ENCODE measurements around the gene LRRC31. TPM values are rescaled to one million over a fixed set of nuclear protein-coding genes. Genes with fewer than 3 reads are reported as not detected.

LRRC31 gene
- total RNA-seq, 4 donors from 2014 or later: not detected

DNA sequence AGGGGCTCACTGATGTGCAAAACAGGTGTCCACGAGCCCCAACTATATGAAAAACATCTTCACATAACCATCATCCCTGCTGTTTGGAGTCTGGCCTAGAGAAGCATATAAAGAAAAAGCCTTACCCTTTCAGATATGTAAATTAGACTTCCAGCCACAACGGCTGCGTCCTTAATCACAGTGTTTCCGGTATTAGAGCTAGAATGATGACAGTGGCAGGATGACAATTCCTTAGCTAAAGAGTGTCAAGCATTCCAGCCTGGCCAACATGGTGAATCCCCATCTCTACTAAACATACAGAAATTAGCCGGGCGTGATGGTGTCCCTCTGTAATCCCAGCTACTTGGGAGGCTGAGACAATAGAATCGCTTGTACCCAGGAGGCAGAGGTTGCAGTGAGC, 22.2 kb upstream of the LRRC31 start:
- no peaks in the 10 kb centered on the region for H3K36me3 ChIP-seq
- intact Hi-C loops (cut with DNase I): no loop called here
- no peaks in the 10 kb centered on the region for H3K27me3 ChIP-seq
- TF ChIP-seq POLR2A (IDR thresholded peaks at IDR 0.05): no peak
- TF ChIP-seq, protein P1, sequence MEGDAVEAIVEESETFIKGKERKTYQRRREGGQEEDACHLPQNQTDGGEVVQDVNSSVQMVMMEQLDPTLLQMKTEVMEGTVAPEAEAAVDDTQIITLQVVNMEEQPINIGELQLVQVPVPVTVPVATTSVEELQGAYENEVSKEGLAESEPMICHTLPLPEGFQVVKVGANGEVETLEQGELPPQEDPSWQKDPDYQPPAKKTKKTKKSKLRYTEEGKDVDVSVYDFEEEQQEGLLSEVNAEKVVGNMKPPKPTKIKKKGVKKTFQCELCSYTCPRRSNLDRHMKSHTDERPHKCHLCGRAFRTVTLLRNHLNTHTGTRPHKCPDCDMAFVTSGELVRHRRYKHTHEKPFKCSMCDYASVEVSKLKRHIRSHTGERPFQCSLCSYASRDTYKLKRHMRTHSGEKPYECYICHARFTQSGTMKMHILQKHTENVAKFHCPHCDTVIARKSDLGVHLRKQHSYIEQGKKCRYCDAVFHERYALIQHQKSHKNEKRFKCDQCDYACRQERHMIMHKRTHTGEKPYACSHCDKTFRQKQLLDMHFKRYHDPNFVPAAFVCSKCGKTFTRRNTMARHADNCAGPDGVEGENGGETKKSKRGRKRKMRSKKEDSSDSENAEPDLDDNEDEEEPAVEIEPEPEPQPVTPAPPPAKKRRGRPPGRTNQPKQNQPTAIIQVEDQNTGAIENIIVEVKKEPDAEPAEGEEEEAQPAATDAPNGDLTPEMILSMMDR (IDR thresholded peaks at IDR 0.05): no peak
- peaks cover 3% of the 10 kb centered on the region in 2 donors for H3K4me1 ChIP-seq
- no peak overlapping the region for H3K4me3 ChIP-seq (replicated peaks in 1 of 3)
- H3K27ac ChIP-seq: no peak overlapping the region
- DNase-seq: no peak
- WGBS, 2 donors: 87 to 88% methylated on average over 7 of the region's 7 CpGs
- H3K9me3 ChIP-seq: no peaks in the 10 kb centered on the region

DNA sequence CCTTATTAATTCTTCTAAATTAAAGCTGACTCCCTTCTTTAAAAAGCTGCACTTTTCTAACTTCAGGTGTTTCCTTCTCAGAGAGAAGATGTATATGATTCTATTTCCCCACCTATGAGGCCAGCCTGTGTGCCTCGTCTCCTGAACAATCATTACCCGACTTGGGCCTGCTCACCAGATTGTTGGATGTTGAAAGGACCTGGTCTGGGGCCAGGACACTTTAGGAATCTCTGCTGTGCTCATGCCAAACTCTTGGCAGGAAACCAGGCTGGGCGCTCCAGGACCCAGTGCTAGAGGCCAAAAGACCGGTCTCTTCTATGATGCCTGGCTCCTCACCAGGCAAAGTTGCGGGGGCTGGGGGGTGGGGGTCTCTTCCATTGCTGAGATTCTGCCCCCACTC, 16.9 kb upstream of the LRRC31 start:
- no peak for TF ChIP-seq POLR2A (IDR thresholded peaks at IDR 0.05)
- TF ChIP-seq, protein P1 (IDR thresholded peaks at IDR 0.05): no peak
- Histone ChIP-seq H3K27me3 (no peaks in the 10 kb centered on the region), H3K36me3 (no peaks in the 10 kb centered on the region), H3K4me1 (peaks cover 7 to 9% of the 10 kb centered on the region in 2 donors), H3K9me3 (no peaks in the 10 kb centered on the region), H3K27ac (peak overlapping the region in 1 of 3 donors; percentile 4), H3K4me3 (replicated peaks in 1 of 3) (no peak overlapping the region)
- intact Hi-C loops (cut with DNase I): no loop called here
- WGBS, 2 donors: 5 to 9% methylated on average over 3 to 5 of the region's 5 CpGs
- peak; percentile 95 to 97 for DNase-seq

DNA sequence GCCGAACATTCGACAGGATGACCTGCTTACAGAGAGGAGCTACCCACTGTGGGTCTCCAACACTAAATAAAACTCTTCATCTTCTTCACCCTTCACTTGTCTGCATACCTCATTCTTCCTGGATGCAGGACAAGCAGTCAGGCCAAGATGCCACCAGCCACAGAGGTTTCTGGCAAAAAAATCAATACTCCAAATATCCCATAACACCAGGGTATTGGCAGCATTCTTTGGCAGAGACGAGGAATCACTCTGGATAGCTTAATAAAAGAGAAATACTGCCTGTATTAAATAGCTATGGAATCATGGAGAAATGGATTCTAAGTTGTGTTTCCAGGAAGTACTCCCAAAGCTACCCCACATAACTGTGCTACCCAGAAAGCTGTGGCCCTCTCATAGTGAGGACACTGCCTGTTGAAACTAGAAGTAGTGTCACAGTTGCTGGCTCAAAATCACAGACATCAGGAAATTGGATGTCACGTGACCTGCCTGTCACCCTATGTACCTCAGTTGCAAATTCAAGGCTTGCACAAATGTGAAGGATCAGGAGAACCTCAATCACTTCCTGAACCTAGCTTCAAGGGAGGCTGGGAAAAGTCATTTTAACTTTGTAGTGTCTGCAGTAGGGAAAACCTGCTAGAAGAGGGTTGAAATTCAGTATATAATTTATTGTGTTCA, 11.0 kb upstream of the LRRC31 start:
- TF ChIP-seq, protein P1 (IDR thresholded peaks at IDR 0.05): no peak
- TF ChIP-seq POLR2A (IDR thresholded peaks at IDR 0.05): no peak
- WGBS, 2 donors: 91 to 95% methylated on average over 4 of the region's 4 CpGs
- Histone ChIP-seq H3K4me3 (replicated peaks in 1 of 3) (no peak overlapping the region), H3K4me1 (no peaks in the 10 kb centered on the region), H3K27me3 (no peaks in the 10 kb centered on the region), H3K9me3 (no peaks in the 10 kb centered on the region), H3K36me3 (no peaks in the 10 kb centered on the region), H3K27ac (no peak overlapping the region)
- intact Hi-C loops (cut with DNase I): no loop called here
- no peak for DNase-seq

DNA sequence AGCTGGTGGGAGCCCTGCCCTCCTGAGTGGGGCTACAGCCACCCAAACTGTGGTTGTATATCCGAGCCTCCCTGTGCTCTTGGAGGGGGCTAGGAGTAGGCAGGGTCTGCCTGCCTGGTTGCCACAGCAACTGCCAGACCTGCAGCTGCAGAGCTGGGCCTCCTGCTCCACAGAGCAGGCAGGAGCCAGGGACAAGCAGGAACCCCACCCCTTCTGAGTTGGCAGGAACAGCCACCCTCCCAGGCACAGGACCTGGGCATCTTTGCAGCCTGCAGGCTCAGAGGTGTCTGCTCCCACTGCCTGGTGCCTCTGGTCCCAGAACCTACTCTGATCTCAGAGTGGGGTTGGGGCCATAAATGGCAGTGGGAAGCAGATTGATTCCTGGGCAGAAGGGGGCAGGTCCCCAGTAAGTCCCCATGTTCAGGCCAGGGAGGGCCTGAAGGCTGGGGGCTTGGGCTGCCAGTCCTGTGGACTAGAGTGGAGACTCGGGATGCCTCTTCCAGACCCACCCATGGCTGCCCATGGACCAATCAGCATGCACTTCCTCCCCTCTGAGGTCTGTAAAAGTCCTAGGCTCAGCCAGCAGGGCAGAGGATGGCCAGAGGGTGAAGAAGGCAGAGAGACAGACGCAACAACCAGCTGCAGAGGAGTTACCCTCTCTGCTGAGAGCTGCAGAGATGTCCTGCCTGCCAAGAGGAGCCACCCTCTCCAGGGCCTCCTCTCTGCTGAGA, 10.3 kb upstream of the LRRC31 start:
- Histone ChIP-seq H3K4me3 (replicated peaks in 1 of 3) (no peak overlapping the region), H3K27ac (no peak overlapping the region), H3K9me3 (no peaks in the 10 kb centered on the region), H3K27me3 (no peaks in the 10 kb centered on the region), H3K36me3 (no peaks in the 10 kb centered on the region), H3K4me1 (no peaks in the 10 kb centered on the region)
- intact Hi-C loops (cut with DNase I): no loop called here
- no peak for TF ChIP-seq POLR2A (IDR thresholded peaks at IDR 0.05)
- TF ChIP-seq, protein P1 (IDR thresholded peaks at IDR 0.05): no peak
- DNase-seq: no peak
- 84 to 89% methylated on average over 2 to 3 of the region's 3 CpGs for WGBS, 2 donors

DNA sequence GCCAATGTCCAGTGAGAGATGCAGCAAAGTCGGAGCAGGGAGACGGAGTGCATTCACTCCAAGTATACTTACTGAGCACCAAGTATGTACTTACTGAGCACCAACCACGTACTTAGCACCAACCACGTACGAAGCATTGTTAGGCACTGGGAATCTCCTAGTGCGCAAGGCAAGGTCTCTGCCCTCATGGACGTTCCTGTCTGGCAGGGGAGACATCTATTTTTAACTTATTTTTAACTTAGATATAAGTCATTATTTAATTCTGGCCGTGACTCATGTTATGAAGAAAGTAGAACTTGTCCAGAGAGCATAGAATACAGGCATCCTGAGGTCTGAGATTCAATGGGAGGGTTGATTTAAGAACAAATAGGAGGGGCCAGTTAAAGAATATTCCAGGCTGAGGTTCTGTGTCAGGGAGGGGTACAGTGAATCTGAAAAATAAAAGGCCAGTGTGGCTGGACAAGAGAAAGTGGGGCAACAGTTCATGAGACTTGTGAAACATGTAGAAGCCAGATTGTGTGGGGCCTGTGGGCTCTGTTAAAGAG, 9.3 kb upstream of the LRRC31 start:
- no peak for DNase-seq
- no peaks in the 10 kb centered on the region for H3K4me1 ChIP-seq
- no peaks in the 10 kb centered on the region for H3K36me3 ChIP-seq
- WGBS, 2 donors: 80 to 86% methylated on average over 8 of the region's 8 CpGs
- no peak for TF ChIP-seq POLR2A (IDR thresholded peaks at IDR 0.05)
- TF ChIP-seq, protein P1 (IDR thresholded peaks at IDR 0.05): no peak
- H3K27ac ChIP-seq: no peak overlapping the region
- H3K4me3 ChIP-seq (replicated peaks in 1 of 3): no peak overlapping the region
- intact Hi-C loops (cut with DNase I): no loop called here
- H3K9me3 ChIP-seq: no peaks in the 10 kb centered on the region
- no peaks in the 10 kb centered on the region for H3K27me3 ChIP-seq

All from thyroid gland (tissue), 4 donors.